ENCODE data around the gene DEPDC1. TPM values are rescaled to one million over a fixed set of nuclear protein-coding genes. Genes with fewer than 3 reads are reported as not detected.

Gene DEPDC1
- total RNA-seq, 1 experiment from 2014 or later, result 61.9 TPM

DNA sequence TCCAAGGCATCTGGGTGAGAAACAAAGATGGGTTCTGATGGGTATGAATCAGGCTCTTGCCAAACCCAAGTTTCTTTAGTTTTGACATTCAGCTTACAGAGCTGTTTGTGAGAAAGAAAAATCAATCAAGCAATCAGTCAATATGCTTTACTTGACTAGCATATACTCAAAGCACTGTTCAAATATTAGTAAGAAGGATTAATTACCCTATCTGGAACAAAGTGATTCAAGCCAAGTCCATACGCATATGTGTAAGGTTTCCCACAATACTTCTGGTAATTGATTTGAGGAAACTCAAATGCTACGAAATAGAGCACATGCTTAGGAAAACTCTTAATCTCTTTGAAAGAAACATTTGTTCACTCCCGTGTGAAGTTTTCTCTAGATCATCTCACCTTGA, 65.8 kb downstream of the DEPDC1 start:
- Histone ChIP-seq H3K27me3 (ENCODE audit: insufficient read depth, low read length) (no peaks in the 10 kb centered on the region), H4K20me1 (ENCODE audit: insufficient read depth) (peaks cover 11% of the 10 kb centered on the region; the same call in 1 of the 2 replicates), H3K9ac (ENCODE audit: low read length) (no peak overlapping the region), H2AFZ (ENCODE audit: low read depth, low read length, poor library complexity, severe bottlenecking) (no peak overlapping the region), H3K9me2 (ENCODE audit: insufficient read depth) (no peaks in the 10 kb centered on the region), H3K4me3 (replicated peaks in 1 of 2; ENCODE audit: low read depth in 1 of 2, low read length in 2 of 2) (no peak overlapping the region), H3K4me2 (ENCODE audit: low read length) (no peak overlapping the region), H3K27ac (ENCODE audit: low read depth, low read length) (no peak overlapping the region), H3K4me1 (ENCODE audit: control insufficient read depth in 1 of 2, insufficient read depth in 2 of 2, low read length in 2 of 2) (no peaks in the 10 kb centered on the region), H3K36me3 (ENCODE audit: control insufficient read depth in 1 of 2, insufficient read depth in 2 of 2, low read length in 2 of 2) (peaks cover 3 to 50% of the 10 kb centered on the region in 2 experiments), H3K9me3 (ENCODE audit: control insufficient read depth in 1 of 2, insufficient read depth in 1 of 2, low read depth in 1 of 2, low read length in 2 of 2) (no peaks in the 10 kb centered on the region), H3K79me2 (ENCODE audit: insufficient read depth, low read length) (peaks cover 67% of the 10 kb centered on the region)
- RAD21 ChIA-PET (ENCODE audit: low non-redundant PET in 1 of 2, low total read pairs in 2 of 2, uncharacterized antibody in 2 of 2, unreplicated experiment in 2 of 2), result no interaction called here
- BruUV-seq (replicated peaks), result no TSS peak
- CTCF ChIA-PET, result no interaction called here
- no peak for TF ChIP-seq SRF (IDR thresholded peaks at IDR 0.05; ENCODE audit: low read depth)
- TF ChIP-seq ELF1 (IDR thresholded peaks at IDR 0.05; ENCODE audit: borderline replicate concordance, low read depth), result no peak
- no peak for TF ChIP-seq TCF7L2 (IDR thresholded peaks at IDR 0.05; ENCODE audit: borderline replicate concordance, extremely low read depth, insufficient read depth, insufficient read length)
- no peak for TF ChIP-seq ZFX (IDR thresholded peaks at IDR 0.05)
- TF ChIP-seq EGR1 (IDR thresholded peaks at IDR 0.05; ENCODE audit: low read depth), result no peak
- no peak for TF ChIP-seq ZNF274 (IDR thresholded peaks at IDR 0.05; ENCODE audit: low read depth, low read length)
- no peak for TF ChIP-seq ZBTB33 (IDR thresholded peaks at IDR 0.05; ENCODE audit: extremely low read depth, insufficient replicate concordance, low read length)
- no peak for TF ChIP-seq RAD21 (IDR thresholded peaks at IDR 0.05; ENCODE audit: low read depth)
- no peak for TF ChIP-seq CTCF (IDR thresholded peaks at IDR 0.05 in 2 of 3, conservative IDR thresholded peaks at IDR 0.05 in 1 of 3; ENCODE audit: borderline replicate concordance in 1 of 3, insufficient read depth in 1 of 3, low read depth in 2 of 3, low read length in 2 of 3)
- TF ChIP-seq POLR2AphosphoS5 (IDR thresholded peaks at IDR 0.05; ENCODE audit: low read depth, low read length), result no peak
- no peak for TF ChIP-seq SP1 (IDR thresholded peaks at IDR 0.05; ENCODE audit: low read depth)
- TF ChIP-seq SIN3A (IDR thresholded peaks at IDR 0.05; ENCODE audit: low read depth), result no peak
- no peak for TF ChIP-seq REST (IDR thresholded peaks at IDR 0.05; ENCODE audit: low read depth)
- TF ChIP-seq ATF3 (IDR thresholded peaks at IDR 0.05), result no peak
- no peak for TF ChIP-seq EZH2 (IDR thresholded peaks at IDR 0.05)
- no peak for TF ChIP-seq FOSL1 (IDR thresholded peaks at IDR 0.05; ENCODE audit: low read depth)
- POLR2A ChIA-PET, result no interaction called here
- ATAC-seq (no peak), DNase-seq (ENCODE audit: low read depth, low spot score) (no peak)
- intact Hi-C loops (cut with micrococcal nuclease), result no loop called here

Measured in HCT116 (cell line).